Panc1 (cell line): ENCODE measurements around the gene ZCCHC7.

Experiments
- CTCF ChIP-seq: fragments of 450-650 bp; IDR thresholded peaks from 2 replicates; pipeline ENCODE4 v1.5.1; 2017; ENCODE audit warnings: mild to moderate bottlenecking
- POLR2AphosphoS5 ChIP-seq: IDR thresholded peaks from 2 replicates; pipeline ENCODE4 v1.6.1; 2012; ENCODE audit warnings: mild to moderate bottlenecking, low read depth, low read length, moderate library complexity
- REST ChIP-seq, 2 experiments: IDR thresholded peaks; 2 replicates each; pipeline ENCODE4 v1.6.1; 2011 to 2012; ENCODE audit warnings: low read depth in 2 of 2, control low read depth in 1 of 2, low read length in 1 of 2, mild to moderate bottlenecking in 1 of 2, moderate library complexity in 1 of 2; ENCODE audit not compliant: insufficient read depth in 1 of 2
- SIN3A ChIP-seq: IDR thresholded peaks from 2 replicates; pipeline ENCODE4 v1.6.1; 2012; ENCODE audit warnings: low read depth, mild to moderate bottlenecking, low read length, moderate library complexity, borderline replicate concordance; ENCODE audit not compliant: insufficient read depth
- TCF7L2 ChIP-seq: IDR thresholded peaks from 2 replicates; pipeline ENCODE4 v1.6.1; 2011; ENCODE audit warnings: mild to moderate bottlenecking, low read depth, low read length, inconsistent platforms

DNA sequence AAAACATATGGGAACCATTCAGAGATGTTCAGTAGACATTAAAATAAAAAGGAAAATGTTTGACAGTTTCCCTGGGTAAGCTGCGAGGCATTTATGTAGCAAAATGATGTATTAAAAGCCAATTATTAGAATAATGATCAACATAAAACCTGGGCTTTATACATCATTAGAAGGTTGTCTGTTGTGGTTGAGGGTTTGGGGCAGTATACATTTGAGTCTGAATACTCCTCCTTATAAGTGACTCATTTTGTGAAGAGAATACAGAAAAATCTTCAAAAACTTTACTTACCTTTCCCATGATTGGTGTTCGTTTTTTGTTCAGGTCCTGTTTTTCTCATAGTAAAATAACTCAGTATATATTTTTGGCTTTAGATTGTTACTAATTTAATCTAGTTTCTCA is 119.5 kb downstream of the ZCCHC7 start:
- no peak for TF ChIP-seq CTCF
- no peak for TF ChIP-seq TCF7L2
- no peak for TF ChIP-seq REST (IDR thresholded peaks at IDR 0.05; ENCODE audit: insufficient read depth in 1 of 2, low read depth in 2 of 2, low read length in 1 of 2)
- no peak for TF ChIP-seq POLR2AphosphoS5
- no peak for TF ChIP-seq SIN3A
